Stimulated activated naive CD8-positive, alpha-beta T cell treated with anti-CD3 and anti-CD28 coated beads, Interleukin-15, amount 100 ng/mL, for 72 hours (primary cell): Measurements from ENCODE around the gene CDC73.
"Not testable (repeated sequence)": the region's sequence is repeated elsewhere in the genome, so short reads cannot be mapped to it uniquely, and the experiment has no call there.

Source experiments
- ATAC-seq: fragments of 150-1000 bp; cut with Tn5 transposase; 2 replicates; pipeline ENCODE4 v1.10.0; 2021; ENCODE audit warnings: mild to moderate bottlenecking, moderate library complexity
- DNase-seq, 2 donors: peaks; one replicate each; pipeline ENCODE4 v3.0.0; 2021 to 2022
- H3K27ac Mint-ChIP-seq, 2 donors: one replicate each; pipeline ENCODE4 v1.8.0; 2022; ENCODE audit warnings: mild to moderate bottlenecking in 2 of 2, mixed read lengths in 2 of 2, moderate library complexity in 2 of 2
- H3K27me3 Mint-ChIP-seq: one replicate; pipeline ENCODE4 v1.8.0; 2022; ENCODE audit warnings: mixed read lengths
- H3K4me1 Mint-ChIP-seq: one replicate; pipeline ENCODE4 v1.8.0; 2022; ENCODE audit warnings: mild to moderate bottlenecking, mixed read lengths
- H3K4me3 Mint-ChIP-seq, 2 donors: one replicate each; pipeline ENCODE4 v1.8.0; 2022; ENCODE audit warnings: mild to moderate bottlenecking in 2 of 2, mixed read lengths in 2 of 2, moderate library complexity in 1 of 2
- H3K9me3 Mint-ChIP-seq, 2 donors: one replicate each; pipeline ENCODE4 v1.8.0; 2022; ENCODE audit warnings: mixed read lengths in 2 of 2

CDC73 gene

GRCh38 chr1:193184776-193185175, 62.9 kb downstream of the CDC73 start:
- H3K4me1 Mint-ChIP-seq = peaks cover 33% of the 10 kb centered on the region
- H3K9me3 Mint-ChIP-seq = no peaks in the 10 kb centered on the region
- DNase-seq (no peak), ATAC-seq (no peak)
- H3K4me3 Mint-ChIP-seq = no peak overlapping the region
- no peak overlapping the region for H3K27ac Mint-ChIP-seq
- no peaks in the 10 kb centered on the region for H3K27me3 Mint-ChIP-seq

DNA sequence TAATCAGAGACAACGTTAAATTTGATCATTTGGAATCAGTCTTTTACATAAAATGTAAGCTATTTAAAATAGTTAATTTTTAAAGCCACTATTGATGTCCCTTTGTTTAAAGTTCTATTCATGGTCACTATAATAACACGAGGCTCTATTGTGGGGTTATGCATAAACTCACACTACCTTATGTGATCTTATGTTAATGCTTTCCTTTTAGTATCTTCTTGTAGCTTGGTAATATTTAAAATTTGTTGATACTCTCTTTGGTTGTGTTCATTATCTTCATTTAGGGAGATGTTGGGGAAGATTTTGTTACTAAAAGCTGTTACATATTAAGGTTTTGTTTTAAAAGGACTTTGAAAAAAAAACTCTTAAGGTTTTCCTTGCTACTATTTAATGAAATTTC, 63.4 kb downstream of the CDC73 start:
- ATAC-seq (no peak), DNase-seq (no peak)
- H3K27me3 Mint-ChIP-seq = no peaks in the 10 kb centered on the region
- H3K9me3 Mint-ChIP-seq = no peaks in the 10 kb centered on the region
- no peak overlapping the region for H3K27ac Mint-ChIP-seq
- H3K4me3 Mint-ChIP-seq = no peak overlapping the region
- peaks cover 37% of the 10 kb centered on the region for H3K4me1 Mint-ChIP-seq

DNA sequence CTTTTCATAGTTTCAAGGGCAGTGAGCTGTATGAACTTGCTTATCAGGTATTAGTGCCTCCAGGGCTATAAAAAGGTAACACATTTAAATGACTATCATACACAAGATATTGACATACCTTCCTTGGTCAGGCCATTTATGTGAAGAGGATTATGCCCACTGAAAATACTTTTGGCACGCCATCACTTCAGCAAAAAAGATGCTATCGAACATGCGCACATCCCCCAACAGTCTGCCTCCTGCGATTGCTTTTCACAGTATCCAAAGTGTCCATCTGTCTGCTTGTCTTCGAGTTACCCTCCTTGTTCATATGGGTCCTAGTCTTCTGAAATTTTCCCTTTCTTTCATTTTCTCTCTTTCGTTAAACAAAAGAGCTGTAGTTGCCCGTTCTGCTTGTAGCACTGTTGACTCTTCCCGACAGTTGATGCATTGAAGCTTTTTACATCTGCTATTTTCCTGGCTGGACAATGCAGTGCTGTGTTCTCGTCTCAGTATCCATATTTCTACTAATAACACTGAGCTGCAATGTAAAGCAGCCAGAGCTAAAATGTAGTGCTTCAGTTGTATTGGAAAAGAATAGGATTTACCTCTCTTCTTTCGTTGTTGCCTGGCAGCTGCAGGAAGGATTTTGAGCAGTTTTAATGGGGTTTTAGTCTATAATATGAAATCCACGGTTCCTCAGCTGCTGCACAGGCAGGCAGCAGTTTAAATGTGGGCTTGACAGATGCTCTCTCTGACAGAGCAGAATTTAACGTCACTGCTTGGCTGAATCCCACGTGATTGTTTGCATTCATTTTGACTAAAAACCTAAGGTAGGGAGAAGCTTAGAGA, 64.3 kb downstream of the CDC73 start, which contains the start of gene B3GALT2:
TSS of gene B3GALT2 (minus strand) at position 713 of the 831 bp plus-strand sequence. CDS start 5,051 bp downstream, outside the sequence.
- Mint-ChIP-seq H3K4me3 (peak within 1 kb of the TSS; percentile 25 to 46), H3K27ac (no peak within 1 kb of the TSS), H3K27me3 (no peaks in the 10 kb centered on the region), H3K4me1 (peaks cover 44% of the 10 kb centered on the region), H3K9me3 (no peaks in the 10 kb centered on the region)
- ATAC-seq (peak; percentile 56), DNase-seq (no peak)

DNA sequence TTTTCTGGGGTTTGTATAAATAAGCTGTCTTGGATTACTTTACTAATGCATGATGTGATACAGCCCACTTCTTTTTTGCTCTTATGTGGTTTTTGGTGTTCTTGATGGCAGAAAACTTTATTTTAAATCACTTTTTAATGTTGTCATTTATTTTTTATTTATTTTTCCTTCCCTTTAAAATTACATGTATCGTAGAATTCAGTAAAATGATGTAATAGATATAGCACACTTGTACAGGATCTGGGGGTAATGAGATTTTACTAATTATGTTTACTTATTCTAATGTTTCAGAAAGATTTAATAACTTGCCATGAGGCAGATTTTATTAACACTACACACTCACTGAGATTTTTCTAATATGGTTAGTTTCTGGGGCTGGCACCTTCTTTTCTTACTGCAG, 65.3 kb downstream of the CDC73 start:
- ATAC-seq (no peak), DNase-seq (no peak)
- Mint-ChIP-seq H3K27ac (no peak overlapping the region), H3K9me3 (no peaks in the 10 kb centered on the region), H3K4me1 (peaks cover 44% of the 10 kb centered on the region), H3K27me3 (no peaks in the 10 kb centered on the region), H3K4me3 (no peak overlapping the region)

DNA sequence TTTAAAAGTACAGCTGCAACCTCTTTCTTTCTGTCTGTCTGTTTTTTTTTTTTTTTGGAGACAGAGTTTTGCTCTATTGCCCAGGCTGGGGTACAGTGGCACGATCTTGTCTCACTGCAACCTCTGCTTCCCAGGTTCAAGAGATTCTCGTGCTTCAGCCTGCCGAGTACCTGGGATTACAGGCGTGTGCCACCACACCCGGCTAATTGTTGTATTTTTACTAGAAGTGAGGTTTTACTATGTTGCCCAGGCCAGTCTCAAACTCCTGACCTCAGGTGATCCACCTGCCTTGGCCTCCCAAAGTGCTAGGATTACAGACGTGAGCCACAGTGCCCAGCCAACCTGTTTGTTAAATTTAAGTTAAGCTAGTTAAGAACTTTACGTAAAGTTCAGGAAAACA, 67.1 kb downstream of the CDC73 start:
- H3K4me3 Mint-ChIP-seq, DNase-seq, H3K9me3 Mint-ChIP-seq, ATAC-seq, H3K27me3 Mint-ChIP-seq, H3K27ac Mint-ChIP-seq: not testable (repeated sequence)
- peaks cover 39% of the 10 kb centered on the region for H3K4me1 Mint-ChIP-seq

DNA sequence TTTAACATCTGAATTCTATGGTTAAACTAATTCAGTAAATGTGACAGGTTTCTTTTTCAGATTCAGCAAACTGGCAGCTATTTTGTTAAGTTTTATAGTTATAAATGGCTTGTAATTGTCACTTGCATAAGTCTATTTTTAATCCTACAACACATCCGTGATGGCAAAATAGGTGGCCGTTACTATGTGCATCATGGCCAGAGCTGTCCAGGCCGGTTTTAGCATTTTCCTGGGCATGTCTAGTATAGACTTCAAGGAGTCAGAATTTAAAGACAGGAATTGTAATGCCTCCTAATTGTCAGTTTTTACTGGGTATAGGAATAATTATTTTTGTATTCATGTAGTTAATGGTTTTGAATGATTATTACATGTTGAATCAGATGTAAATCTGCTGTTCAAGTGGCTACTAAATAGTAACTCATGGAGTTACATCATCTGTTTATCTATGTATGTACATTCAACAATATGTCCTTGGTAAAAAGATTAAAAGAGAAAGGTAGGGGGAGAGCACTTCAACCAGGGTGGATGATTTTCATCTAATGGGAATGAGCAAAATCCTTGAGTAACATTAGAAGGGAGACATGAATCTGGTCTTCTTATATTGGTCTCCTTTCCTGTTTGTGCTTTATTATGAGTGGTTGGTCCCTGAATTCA, 67.7 kb downstream of the CDC73 start:
- Mint-ChIP-seq H3K4me3 (no peak overlapping the region), H3K9me3 (no peaks in the 10 kb centered on the region), H3K27ac (no peak overlapping the region), H3K4me1 (peaks cover 39% of the 10 kb centered on the region), H3K27me3 (no peaks in the 10 kb centered on the region)
- ATAC-seq (no peak), DNase-seq (no peak)

- H3K4me1 Mint-ChIP-seq = peaks cover 36% of the 10 kb centered on the region
- no peaks in the 10 kb centered on the region for H3K9me3 Mint-ChIP-seq
- no peaks in the 10 kb centered on the region for H3K27me3 Mint-ChIP-seq
- no peak overlapping the region for H3K27ac Mint-ChIP-seq
- no peak for ATAC-seq
- H3K4me3 Mint-ChIP-seq = no peak overlapping the region
- DNase-seq = no peak
Observed at GRCh38 chr1:193190096-193190744, 68.4 kb downstream of the CDC73 start.

DNA sequence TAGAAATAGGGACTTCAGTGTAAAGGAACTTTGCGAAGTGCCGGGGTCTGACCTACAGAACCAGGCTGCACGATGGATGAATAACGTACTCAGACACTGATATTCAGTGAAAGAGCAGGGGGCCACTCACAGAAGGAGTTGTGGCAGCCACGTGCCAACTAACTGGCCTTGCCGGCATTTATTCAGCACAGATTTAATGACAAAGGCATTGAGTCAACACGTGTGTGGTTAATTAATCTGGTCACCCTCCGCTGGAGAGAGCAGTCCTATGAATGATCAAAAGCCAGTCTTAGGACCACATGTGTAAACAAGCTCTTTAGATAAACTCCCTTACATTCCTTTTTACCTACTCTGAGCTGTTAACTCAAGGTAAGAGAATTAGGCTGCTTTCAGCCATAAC, 70.8 kb downstream of the CDC73 start:
- Mint-ChIP-seq H3K9me3 (no peaks in the 10 kb centered on the region), H3K4me3 (no peak overlapping the region), H3K27me3 (no peaks in the 10 kb centered on the region), H3K4me1 (peaks cover 28% of the 10 kb centered on the region), H3K27ac (no peak overlapping the region)
- ATAC-seq (no peak), DNase-seq (no peak)

- peaks cover 26% of the 10 kb centered on the region for H3K4me1 Mint-ChIP-seq
- DNase-seq = no peak
- H3K27me3 Mint-ChIP-seq = no peaks in the 10 kb centered on the region
- no peak overlapping the region for H3K4me3 Mint-ChIP-seq
- no peak for ATAC-seq
- no peaks in the 10 kb centered on the region for H3K9me3 Mint-ChIP-seq
- no peak overlapping the region for H3K27ac Mint-ChIP-seq
Observed at GRCh38 chr1:193199940-193200339, 78.1 kb downstream of the CDC73 start.

DNA sequence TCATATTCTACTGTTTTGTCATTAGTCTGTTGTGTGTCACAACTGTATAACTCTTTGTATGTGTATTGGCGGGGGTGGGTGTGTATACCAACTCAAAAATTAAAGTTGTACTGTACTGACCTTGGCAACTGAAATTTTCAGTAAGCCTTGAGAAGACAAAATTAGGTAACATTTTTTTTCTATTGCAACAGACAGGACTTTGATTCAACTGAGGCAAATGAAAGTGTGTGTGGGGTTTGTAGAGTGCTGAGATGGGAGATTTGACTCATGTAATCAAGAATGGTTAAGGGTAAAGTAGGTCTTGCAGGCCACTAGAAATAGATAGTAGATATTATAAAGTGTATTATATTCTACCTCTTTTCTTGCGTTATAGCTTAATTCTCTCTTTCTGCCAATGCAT, 79.2 kb downstream of the CDC73 start:
- Mint-ChIP-seq H3K4me1 (peaks cover 19% of the 10 kb centered on the region), H3K27me3 (no peaks in the 10 kb centered on the region), H3K4me3 (no peak overlapping the region), H3K9me3 (peaks cover 7 to 8% of the 10 kb centered on the region in 2 donors), H3K27ac (peak overlapping the region in 1 of 2 donors; percentile 33)
- ATAC-seq (peak; percentile 35), DNase-seq (no peak)

GRCh38 chr1:193210996-193211395, 89.2 kb downstream of the CDC73 start:
- Mint-ChIP-seq H3K4me3 (no peak overlapping the region), H3K27ac (no peak overlapping the region), H3K9me3 (peaks cover 6 to 13% of the 10 kb centered on the region in 2 donors), H3K27me3 (no peaks in the 10 kb centered on the region), H3K4me1 (peaks cover 15% of the 10 kb centered on the region)
- DNase-seq (no peak), ATAC-seq (no peak)

DNA sequence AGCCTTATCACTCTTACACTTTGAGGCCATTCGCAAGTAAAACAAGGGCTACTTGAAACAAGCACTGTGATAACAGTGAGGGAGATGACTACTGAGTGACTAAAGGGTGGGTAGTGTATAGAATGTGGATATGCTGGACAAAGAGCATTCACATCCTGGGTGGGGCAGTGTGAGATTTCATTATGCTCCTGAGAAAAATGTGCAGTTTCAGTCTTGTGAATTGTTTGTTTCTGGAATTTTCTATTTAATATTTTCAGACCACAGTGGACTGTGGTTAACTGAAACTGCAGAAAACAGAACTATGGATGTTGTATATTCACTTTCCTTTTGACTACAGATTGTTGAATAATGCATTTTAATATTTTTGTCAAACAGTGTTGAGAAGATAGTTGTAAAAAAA, 89.7 kb downstream of the CDC73 start:
- Mint-ChIP-seq H3K4me3 (no peak overlapping the region), H3K9me3 (peaks cover under 1 to 7% of the 10 kb centered on the region in 2 donors), H3K27ac (no peak overlapping the region), H3K4me1 (peaks cover 15% of the 10 kb centered on the region), H3K27me3 (no peaks in the 10 kb centered on the region)
- ATAC-seq (peak; percentile 76), DNase-seq (no peak)

DNA sequence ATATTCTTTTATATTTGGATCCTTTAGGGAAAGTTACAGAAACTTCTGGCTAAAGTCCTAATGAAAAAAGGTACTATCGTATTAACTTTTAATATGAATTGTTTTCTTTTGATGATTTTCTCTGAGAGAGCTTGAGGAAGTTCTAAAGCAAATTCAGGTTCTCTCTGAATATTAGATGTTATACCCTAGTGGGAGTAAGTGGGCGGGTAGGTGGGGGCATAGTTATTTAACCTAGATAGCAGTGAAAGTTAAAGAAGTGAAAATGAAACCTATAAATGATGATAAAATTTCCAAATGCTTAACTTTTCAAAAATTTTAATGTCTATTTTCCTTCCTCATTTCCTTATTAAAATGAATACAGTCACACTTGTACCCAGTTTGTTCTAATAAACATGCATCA, 90.8 kb downstream of the CDC73 start:
- Mint-ChIP-seq H3K9me3 (no peaks in the 10 kb centered on the region), H3K4me1 (peaks cover 15% of the 10 kb centered on the region), H3K27ac (no peak overlapping the region), H3K4me3 (no peak overlapping the region), H3K27me3 (no peaks in the 10 kb centered on the region)
- DNase-seq (no peak), ATAC-seq (no peak)

- no peak for DNase-seq
Observed at GRCh38 chr1:193213998-193214397, 92.2 kb downstream of the CDC73 start.

DNA sequence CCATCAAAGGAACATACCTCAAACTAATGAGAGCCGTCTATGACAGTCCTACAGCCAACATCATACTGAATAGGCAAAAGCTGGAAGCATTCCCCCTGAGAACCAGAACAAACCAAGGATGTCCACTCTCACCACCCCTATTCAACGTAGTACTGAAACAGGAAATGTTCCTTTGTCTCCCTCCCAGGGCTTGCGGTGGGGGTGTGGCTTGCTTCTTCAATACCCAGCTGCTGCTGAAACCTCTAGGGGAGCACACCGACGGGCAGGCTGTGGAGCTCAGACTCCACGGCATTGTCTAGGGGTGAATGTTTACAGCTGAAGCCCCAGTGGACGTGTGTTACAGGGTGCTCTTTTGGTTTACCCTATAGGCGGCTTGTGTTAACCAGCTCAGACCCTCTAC, 95.1 kb downstream of the CDC73 start:
- Mint-ChIP-seq H3K4me3 (no peak overlapping the region), H3K4me1 (no peaks in the 10 kb centered on the region), H3K9me3 (no peaks in the 10 kb centered on the region), H3K27me3 (no peaks in the 10 kb centered on the region), H3K27ac (no peak overlapping the region)
- no peak for ATAC-seq
- no peak for DNase-seq

More at GRCh38 chr1:193213998-193214397, 92.2 kb downstream of the CDC73 start:
- H3K9me3 Mint-ChIP-seq = no peaks in the 10 kb centered on the region
- peaks cover 15% of the 10 kb centered on the region for H3K4me1 Mint-ChIP-seq
- no peak overlapping the region for H3K4me3 Mint-ChIP-seq
- ATAC-seq = no peak
- no peaks in the 10 kb centered on the region for H3K27me3 Mint-ChIP-seq
- no peak overlapping the region for H3K27ac Mint-ChIP-seq

- no peaks in the 10 kb centered on the region for H3K4me1 Mint-ChIP-seq
- DNase-seq (no peak), ATAC-seq (no peak)
- H3K27ac Mint-ChIP-seq = no peak overlapping the region
- no peaks in the 10 kb centered on the region for H3K27me3 Mint-ChIP-seq
- H3K9me3 Mint-ChIP-seq = no peaks in the 10 kb centered on the region
- H3K4me3 Mint-ChIP-seq = no peak overlapping the region
Observed at GRCh38 chr1:193219391-193219790, 97.6 kb downstream of the CDC73 start.
